ENCODE measurements around the gene GPR137C.

GPR137C gene, protein sequence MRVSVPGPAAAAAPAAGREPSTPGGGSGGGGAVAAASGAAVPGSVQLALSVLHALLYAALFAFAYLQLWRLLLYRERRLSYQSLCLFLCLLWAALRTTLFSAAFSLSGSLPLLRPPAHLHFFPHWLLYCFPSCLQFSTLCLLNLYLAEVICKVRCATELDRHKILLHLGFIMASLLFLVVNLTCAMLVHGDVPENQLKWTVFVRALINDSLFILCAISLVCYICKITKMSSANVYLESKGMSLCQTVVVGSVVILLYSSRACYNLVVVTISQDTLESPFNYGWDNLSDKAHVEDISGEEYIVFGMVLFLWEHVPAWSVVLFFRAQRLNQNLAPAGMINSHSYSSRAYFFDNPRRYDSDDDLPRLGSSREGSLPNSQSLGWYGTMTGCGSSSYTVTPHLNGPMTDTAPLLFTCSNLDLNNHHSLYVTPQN

DNA sequence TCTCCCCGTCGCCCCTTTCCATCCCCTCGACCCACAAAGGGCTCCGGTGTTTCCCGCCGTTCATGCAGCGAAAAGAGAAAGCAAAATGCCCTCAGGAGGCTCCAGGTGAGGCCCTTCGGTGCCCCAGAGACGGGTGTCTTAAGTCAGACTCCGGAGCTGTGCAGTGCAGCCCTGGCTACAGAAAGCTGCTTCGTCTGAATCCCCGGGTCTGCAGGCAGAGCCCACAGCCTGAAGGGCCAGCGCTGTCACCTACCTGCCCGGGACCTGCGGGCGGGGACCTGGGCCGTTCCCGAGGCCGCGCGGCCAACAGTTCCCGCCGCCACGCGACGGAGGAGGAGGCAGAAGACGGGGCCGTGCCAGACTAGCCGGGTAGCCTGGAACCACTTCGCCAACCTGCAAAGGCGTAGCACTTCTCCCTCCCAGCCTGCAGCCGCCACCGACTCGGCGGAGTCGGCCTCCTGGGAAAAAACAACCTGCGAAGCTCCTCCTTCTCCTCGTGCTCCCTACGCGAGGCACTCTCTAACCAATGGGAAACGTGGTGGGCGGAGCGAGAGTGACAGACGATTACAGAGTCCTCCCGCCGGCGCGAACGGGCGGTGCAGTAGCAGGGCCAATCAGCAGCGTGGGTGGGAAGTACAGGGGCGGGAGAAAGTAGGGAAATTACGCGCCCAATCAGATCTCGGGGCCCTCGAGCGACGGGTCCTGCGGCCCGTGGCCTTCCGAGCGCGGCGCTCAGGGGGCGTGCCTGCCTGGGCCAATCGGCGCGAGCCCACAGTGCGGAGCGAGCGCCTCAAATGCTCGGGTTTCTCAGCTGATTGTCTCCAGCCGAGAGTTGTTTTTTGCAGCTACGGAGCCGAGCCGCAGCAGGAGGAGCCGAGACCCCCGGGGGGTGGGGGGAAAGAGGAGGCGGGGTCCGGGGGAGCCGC is at the start of gene GPR137C, which contains the start of gene TXNDC16:
GPR137C (plus strand) TSS at position 774 of the 926 bp plus-strand sequence. CDS start 312 bp downstream, outside the sequence.
TXNDC16 (minus strand) TSS at position 443 of the 926 bp plus-strand sequence. CDS start 8,948 bp downstream, outside the sequence.
- Histone ChIP-seq H2AFZ (ENCODE audit: low read depth, low read length) (peak within 1 kb of the TSS; percentile 76), H3K9me3 (ENCODE audit: low read length) (no peaks in the 10 kb centered on the region), H3K4me1 (ENCODE audit: insufficient read depth, low read length) (peaks cover 11% of the 10 kb centered on the region), H3K27me3 (ENCODE audit: insufficient read depth, low read length) (no peaks in the 10 kb centered on the region), H3K36me3 (ENCODE audit: insufficient read depth, low read length) (no peaks in the 10 kb centered on the region), H3K4me3 (ENCODE audit: low read length) (peak within 1 kb of the TSS; percentile 70)

DNA sequence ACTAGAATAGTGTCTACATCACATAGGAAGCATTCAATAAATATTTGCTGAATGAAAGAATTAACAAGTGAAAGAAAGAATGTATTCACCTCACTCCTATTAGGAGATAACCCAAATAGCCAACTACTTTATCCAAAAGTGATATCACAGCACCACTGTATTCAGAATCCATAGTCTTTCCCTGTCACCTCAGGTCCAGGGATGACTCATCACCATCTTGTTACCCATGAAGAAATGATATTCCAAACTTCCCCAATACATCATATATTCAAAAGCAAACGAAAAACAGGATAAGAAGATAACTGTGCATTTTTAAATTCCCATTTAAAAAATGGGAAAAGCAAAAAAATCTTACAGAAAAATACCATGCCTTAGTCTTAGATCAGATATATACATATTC is 39.4 kb upstream of the GPR137C start:
- no peak overlapping the region for H2AFZ ChIP-seq (ENCODE audit: low read depth, low read length)
- H3K4me1 ChIP-seq (ENCODE audit: insufficient read depth, low read length) = no peaks in the 10 kb centered on the region
- no peaks in the 10 kb centered on the region for H3K36me3 ChIP-seq (ENCODE audit: insufficient read depth, low read length)
- H3K27me3 ChIP-seq (ENCODE audit: insufficient read depth, low read length) = no peaks in the 10 kb centered on the region
- no peak overlapping the region for H3K4me3 ChIP-seq (ENCODE audit: low read length)
- H3K9me3 ChIP-seq (ENCODE audit: low read length) = no peaks in the 10 kb centered on the region

DNA sequence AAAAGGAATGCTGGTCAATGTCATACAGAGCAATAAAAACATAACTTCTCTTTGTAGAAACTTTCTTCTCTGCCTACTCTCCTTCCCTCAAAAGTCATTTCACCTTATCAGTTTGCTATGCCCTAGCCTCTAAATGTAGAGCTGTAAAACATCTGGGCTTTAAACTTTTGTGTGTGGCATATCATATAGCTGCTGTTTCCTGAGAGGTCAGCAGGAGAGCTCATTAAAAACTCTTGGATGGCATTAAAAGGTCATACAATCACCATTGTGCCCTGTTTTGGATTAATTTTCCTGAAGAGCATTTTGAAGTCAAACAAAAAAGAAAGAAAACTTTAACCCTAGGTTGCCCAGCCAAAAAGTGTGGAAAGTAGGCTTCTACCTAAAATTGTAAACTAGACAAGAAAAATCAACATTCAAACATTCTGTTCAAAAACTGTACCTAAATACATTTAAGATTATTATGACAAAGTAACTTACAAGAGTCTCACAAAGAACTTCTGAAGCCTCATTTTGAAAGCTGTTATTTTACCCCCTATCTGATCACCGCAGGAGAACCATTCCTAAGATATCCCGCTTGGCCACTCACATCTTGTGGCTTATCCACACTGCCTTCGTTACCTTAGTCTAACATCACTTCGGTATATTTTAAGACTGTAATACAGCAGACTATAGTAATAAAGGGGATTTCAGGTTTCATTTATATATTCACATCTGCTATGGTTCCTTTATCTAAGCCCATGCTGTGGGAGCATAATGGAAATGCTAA is 38.4 kb upstream of the GPR137C start:
- Histone ChIP-seq H3K9me3 (ENCODE audit: low read length) (no peaks in the 10 kb centered on the region), H2AFZ (ENCODE audit: low read depth, low read length) (no peak overlapping the region), H3K4me1 (ENCODE audit: insufficient read depth, low read length) (no peaks in the 10 kb centered on the region), H3K36me3 (ENCODE audit: insufficient read depth, low read length) (no peaks in the 10 kb centered on the region), H3K27me3 (ENCODE audit: insufficient read depth, low read length) (no peaks in the 10 kb centered on the region), H3K4me3 (ENCODE audit: low read length) (no peak overlapping the region)

DNA sequence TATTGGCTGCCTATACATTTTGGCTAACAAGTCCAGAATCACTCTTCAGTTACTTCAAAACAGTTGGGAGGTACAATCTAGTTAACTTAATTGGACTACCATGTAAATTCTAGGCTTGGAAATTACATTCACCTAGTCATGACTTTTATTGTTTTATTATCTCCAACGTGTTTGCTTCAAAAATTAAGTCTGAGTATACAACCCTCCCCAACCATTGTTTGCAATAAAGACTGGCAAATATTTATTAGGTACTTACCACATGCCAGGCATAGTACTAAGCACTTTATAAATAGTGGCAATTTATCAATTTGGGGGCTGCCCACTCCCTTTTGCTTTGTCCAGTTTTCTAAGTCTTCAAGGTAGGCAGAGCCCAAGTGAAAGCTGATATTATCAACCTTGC is 30.6 kb upstream of the GPR137C start:
- no peaks in the 10 kb centered on the region for H3K4me1 ChIP-seq (ENCODE audit: insufficient read depth, low read length)
- H3K4me3 ChIP-seq (ENCODE audit: low read length) = no peak overlapping the region
- H3K36me3 ChIP-seq (ENCODE audit: insufficient read depth, low read length) = no peaks in the 10 kb centered on the region
- no peak overlapping the region for H2AFZ ChIP-seq (ENCODE audit: low read depth, low read length)
- no peaks in the 10 kb centered on the region for H3K9me3 ChIP-seq (ENCODE audit: low read length)
- no peaks in the 10 kb centered on the region for H3K27me3 ChIP-seq (ENCODE audit: insufficient read depth, low read length)

DNA sequence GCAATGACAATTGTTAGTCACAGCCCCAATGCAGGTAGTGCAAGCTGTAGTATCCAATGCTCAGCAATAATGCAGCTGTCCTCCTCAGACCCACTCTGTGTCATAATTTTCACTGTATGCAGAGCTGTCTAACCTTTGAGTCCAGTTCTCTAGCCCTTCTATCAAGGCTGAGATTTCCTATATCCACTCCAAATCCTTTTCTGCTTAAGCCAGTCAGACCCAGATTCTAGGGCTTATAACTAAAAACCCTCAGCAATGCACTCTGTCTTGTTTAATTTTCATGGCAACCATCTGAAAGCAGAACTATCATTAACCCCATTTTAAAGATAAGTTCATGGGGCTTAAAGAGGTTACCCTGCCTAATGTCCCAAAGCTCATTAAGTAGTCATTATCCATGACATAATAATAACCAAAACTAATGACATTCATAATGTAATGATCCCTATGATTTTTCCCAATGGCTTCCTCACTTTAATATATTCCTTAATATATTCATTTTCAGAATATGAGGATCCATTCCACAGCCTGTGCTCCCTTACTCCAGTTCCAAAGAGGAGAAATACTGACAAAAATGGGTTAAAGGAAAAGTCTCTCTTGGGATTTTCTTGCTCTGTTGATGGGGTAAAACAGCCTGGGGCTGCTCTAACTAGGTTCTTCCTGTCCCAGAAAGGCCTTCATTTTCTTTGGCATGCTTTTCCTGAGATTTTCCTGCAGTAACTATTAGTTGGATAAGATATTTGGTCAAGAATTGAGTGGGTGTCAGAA is 29.9 kb upstream of the GPR137C start:
- H2AFZ ChIP-seq (ENCODE audit: low read depth, low read length) = no peak overlapping the region
- no peaks in the 10 kb centered on the region for H3K4me1 ChIP-seq (ENCODE audit: insufficient read depth, low read length)
- no peaks in the 10 kb centered on the region for H3K27me3 ChIP-seq (ENCODE audit: insufficient read depth, low read length)
- H3K9me3 ChIP-seq (ENCODE audit: low read length) = no peaks in the 10 kb centered on the region
- H3K4me3 ChIP-seq (ENCODE audit: low read length) = no peak overlapping the region
- no peaks in the 10 kb centered on the region for H3K36me3 ChIP-seq (ENCODE audit: insufficient read depth, low read length)

DNA sequence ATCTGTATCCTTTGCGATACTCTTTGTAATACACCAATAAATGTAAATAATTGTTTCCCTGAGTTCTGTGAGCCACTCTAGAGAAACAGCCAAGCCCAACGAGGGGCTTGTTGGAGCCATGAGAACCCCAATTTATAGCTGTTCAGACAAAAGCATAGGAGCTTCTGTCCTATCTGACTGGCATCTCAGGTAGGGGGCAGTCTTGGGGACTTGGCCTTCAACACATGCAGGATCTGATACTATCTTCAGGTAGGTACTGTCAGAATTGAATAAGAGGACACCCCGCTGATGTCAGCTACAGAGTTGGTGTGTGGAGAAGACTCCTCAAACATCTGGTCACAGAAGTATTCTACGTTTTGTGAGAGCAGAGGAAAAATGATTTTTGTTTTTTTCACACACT is 25.6 kb upstream of the GPR137C start:
- peaks cover 4% of the 10 kb centered on the region for H3K36me3 ChIP-seq (ENCODE audit: insufficient read depth, low read length)
- H2AFZ ChIP-seq (ENCODE audit: low read depth, low read length) = no peak overlapping the region
- H3K27me3 ChIP-seq (ENCODE audit: insufficient read depth, low read length) = no peaks in the 10 kb centered on the region
- H3K4me1 ChIP-seq (ENCODE audit: insufficient read depth, low read length) = no peaks in the 10 kb centered on the region
- H3K4me3 ChIP-seq (ENCODE audit: low read length) = no peak overlapping the region
- no peaks in the 10 kb centered on the region for H3K9me3 ChIP-seq (ENCODE audit: low read length)

DNA sequence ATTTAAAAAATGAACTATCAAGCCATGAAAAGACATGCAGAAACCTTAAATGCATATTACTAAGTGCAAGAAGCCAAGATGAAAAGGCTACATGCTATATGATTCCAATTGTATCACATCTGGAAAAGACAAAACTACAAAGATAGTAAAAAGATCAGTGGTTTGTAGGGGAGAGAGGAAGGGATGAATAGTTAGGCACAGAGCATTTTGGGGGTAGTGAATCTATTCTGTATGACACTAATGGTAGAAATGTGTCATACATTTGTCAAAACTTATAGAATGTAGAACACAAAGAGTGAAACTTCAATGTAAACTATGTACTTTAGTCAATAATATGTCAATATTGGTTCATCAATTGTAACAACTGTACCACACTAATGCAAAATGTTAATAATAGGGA is 21.2 kb upstream of the GPR137C start:
- H3K36me3 ChIP-seq (ENCODE audit: insufficient read depth, low read length) = peaks cover 15% of the 10 kb centered on the region
- H2AFZ ChIP-seq (ENCODE audit: low read depth, low read length) = no peak overlapping the region
- no peak overlapping the region for H3K4me3 ChIP-seq (ENCODE audit: low read length)
- no peaks in the 10 kb centered on the region for H3K4me1 ChIP-seq (ENCODE audit: insufficient read depth, low read length)
- no peaks in the 10 kb centered on the region for H3K9me3 ChIP-seq (ENCODE audit: low read length)
- no peaks in the 10 kb centered on the region for H3K27me3 ChIP-seq (ENCODE audit: insufficient read depth, low read length)

DNA sequence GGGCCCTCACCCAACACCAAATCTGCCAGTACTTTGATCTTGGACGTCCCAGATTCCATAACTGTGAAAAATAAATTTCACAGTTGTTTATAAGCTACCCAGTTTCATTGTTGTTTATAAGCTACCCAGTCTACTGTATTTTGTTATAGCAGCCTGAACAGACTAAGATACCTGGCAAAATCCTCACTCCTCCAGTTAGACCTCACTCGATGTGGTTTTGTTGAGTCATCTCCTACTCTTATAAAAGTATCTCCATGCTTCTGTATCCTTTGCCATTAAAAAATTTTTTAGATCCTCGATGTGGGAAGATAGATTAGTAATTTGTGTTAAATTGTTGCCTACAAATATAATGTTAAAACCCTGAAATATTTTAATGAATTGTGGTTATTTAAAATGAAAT is 16.4 kb upstream of the GPR137C start:
- Histone ChIP-seq H2AFZ (ENCODE audit: low read depth, low read length) (no peak overlapping the region), H3K36me3 (ENCODE audit: insufficient read depth, low read length) (peaks cover 18% of the 10 kb centered on the region), H3K4me1 (ENCODE audit: insufficient read depth, low read length) (no peaks in the 10 kb centered on the region), H3K4me3 (ENCODE audit: low read length) (no peak overlapping the region), H3K27me3 (ENCODE audit: insufficient read depth, low read length) (no peaks in the 10 kb centered on the region), H3K9me3 (ENCODE audit: low read length) (no peaks in the 10 kb centered on the region)

DNA sequence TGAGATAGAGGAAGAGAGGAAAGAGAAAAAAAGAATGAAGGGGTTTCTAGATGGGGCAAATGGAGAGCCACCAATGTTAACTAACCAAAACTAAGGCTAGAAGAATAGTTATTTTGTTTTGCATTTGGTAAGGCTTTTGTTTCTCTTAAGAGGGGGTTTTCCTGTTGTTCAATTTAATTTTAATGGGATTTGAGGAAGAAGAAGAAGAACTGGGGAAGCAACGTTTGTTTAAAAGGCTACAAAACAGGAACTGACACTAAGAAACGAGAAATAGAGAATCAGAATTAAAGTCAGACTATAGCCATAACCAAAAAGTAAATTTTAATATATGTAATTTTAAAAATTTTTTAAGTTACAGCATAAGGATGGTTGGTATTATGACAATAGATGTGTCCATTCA is 14.0 kb upstream of the GPR137C start:
- Histone ChIP-seq H3K4me3 (ENCODE audit: low read length) (no peak overlapping the region), H3K4me1 (ENCODE audit: insufficient read depth, low read length) (no peaks in the 10 kb centered on the region), H2AFZ (ENCODE audit: low read depth, low read length) (no peak overlapping the region), H3K27me3 (ENCODE audit: insufficient read depth, low read length) (no peaks in the 10 kb centered on the region), H3K9me3 (ENCODE audit: low read length) (no peaks in the 10 kb centered on the region), H3K36me3 (ENCODE audit: insufficient read depth, low read length) (peaks cover 16% of the 10 kb centered on the region)

DNA sequence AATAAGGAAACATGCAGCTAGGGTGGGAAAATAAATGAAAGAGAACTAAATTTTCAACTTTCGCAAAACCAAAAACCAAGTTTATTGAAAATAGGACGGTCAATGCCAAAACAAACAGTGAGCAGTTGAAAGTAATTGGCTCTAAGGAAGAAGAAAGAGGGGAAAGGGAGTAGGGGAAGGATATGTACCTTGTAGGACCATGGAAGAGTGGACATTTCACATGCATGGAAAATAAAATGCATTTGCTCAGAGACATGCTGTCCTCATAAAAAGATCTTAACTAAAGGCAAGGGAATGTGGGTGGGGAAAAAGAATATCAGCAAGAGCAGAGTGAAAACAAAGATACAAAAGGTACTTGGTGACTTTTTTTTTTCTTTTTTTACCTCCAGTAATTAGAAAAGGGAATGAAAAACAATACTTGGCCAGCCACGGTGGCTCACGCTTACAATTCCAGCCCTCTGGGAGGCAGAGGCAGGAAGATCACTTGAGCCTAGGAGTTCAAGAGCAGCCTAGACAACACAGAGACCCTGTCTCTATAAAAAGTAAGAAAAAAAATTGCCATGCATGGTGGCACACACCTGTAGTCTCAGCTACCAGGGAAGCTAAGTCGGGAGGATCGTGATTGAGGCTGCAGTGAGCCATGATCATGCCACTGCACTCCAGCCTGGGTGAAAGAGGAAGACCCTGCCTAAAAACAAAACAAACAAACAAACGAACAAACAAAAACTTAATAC is 6.9 kb upstream of the GPR137C start:
- no peaks in the 10 kb centered on the region for H3K36me3 ChIP-seq (ENCODE audit: insufficient read depth, low read length)
- no peak overlapping the region for H2AFZ ChIP-seq (ENCODE audit: low read depth, low read length)
- H3K4me1 ChIP-seq (ENCODE audit: insufficient read depth, low read length) = peaks cover under 1% of the 10 kb centered on the region
- H3K9me3 ChIP-seq (ENCODE audit: low read length) = no peaks in the 10 kb centered on the region
- H3K27me3 ChIP-seq (ENCODE audit: insufficient read depth, low read length) = no peaks in the 10 kb centered on the region
- H3K4me3 ChIP-seq (ENCODE audit: low read length) = no peak overlapping the region

DNA sequence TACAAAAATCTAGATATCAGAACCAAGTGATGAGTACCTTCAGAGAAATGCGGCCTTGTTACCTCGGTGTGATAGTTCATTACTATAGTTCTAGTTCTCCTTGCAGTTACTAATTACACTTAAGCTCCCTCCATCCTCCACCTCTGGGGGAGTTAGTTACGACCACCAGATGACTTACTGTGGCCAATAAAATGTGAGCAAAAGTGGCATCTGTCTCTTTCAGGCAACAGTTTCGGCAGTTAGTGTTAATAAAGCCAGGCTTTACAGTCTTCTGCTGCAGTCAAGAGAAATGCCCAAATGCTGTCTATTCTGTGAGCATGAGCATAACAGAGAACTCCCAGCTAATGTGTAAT is 6.3 kb upstream of the GPR137C start:
- Histone ChIP-seq H3K27me3 (ENCODE audit: insufficient read depth, low read length) (no peaks in the 10 kb centered on the region), H3K9me3 (ENCODE audit: low read length) (no peaks in the 10 kb centered on the region), H2AFZ (ENCODE audit: low read depth, low read length) (no peak overlapping the region), H3K36me3 (ENCODE audit: insufficient read depth, low read length) (no peaks in the 10 kb centered on the region), H3K4me3 (ENCODE audit: low read length) (no peak overlapping the region), H3K4me1 (ENCODE audit: insufficient read depth, low read length) (peaks cover 4% of the 10 kb centered on the region)

DNA sequence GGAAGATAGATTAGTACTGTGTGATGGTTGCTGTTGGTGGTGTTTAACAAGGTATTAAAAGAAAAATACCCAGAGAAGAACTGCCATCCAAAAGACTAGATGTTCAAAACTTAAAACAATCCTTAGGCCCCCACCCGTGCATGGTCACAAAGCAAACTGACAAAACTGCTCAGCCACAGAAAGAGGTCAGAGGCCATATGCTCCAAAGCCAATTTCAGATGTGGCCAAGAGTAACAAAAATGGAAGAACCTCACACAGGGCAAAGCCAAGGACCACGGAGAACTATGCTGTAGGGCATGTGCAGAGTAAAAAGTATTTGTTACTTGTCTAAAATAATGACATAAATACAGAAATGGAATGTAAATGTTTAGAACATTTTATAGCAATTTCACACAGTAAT is 5.6 kb upstream of the GPR137C start:
- no peaks in the 10 kb centered on the region for H3K9me3 ChIP-seq (ENCODE audit: low read length)
- H3K27me3 ChIP-seq (ENCODE audit: insufficient read depth, low read length) = no peaks in the 10 kb centered on the region
- H3K4me3 ChIP-seq (ENCODE audit: low read length) = no peak overlapping the region
- H3K4me1 ChIP-seq (ENCODE audit: insufficient read depth, low read length) = peaks cover 4% of the 10 kb centered on the region
- no peak overlapping the region for H2AFZ ChIP-seq (ENCODE audit: low read depth, low read length)
- no peaks in the 10 kb centered on the region for H3K36me3 ChIP-seq (ENCODE audit: insufficient read depth, low read length)

Measured in neuron (in vitro differentiated cells).